Keratinocyte (primary cell): ENCODE results near the gene RPL29. TPM values are rescaled to one million over a fixed set of nuclear protein-coding genes. Genes with fewer than 3 reads are reported as not detected.

ENCODE experiments used
- DNase-seq: peaks from one replicate; pipeline ENCODE4 v3.0.0-alpha.2; 2011; ENCODE audit warnings: low read depth, missing footprints, low spot score
- FAIRE-seq: peaks from 2 replicates; lab custom pipeline; 2011; peaks lifted over from hg19 to GRCh38; lab: Jason Lieb, UNC
- H2AFZ ChIP-seq: 2 replicates; pipeline ENCODE4 v1.6.0; 2012; ENCODE audit warnings: low read length, control low read depth, inconsistent platforms; ENCODE audit not compliant: control insufficient read depth
- H3K27ac ChIP-seq: 2 replicates; pipeline ENCODE4 v1.5.1; 2011; ENCODE audit warnings: low read length; ENCODE audit not compliant: control insufficient read depth, insufficient read depth
- H3K27me3 ChIP-seq: 3 replicates; pipeline ENCODE4 v1.6.0; 2011; ENCODE audit warnings: low read length; ENCODE audit not compliant: control insufficient read depth, insufficient read depth; ENCODE audit errors: extremely low read depth
- H3K36me3 ChIP-seq, 2 experiments: 2 replicates in 1 of 2; 3 replicates in 1 of 2; pipeline ENCODE4 v1.5.1; 2011; ENCODE audit warnings: low read length in 2 of 2, mild to moderate bottlenecking in 1 of 2; ENCODE audit not compliant: control insufficient read depth in 2 of 2, insufficient read depth in 2 of 2; ENCODE audit errors: extremely low read depth in 1 of 2
- H3K4me1 ChIP-seq: 3 replicates; pipeline ENCODE4 v1.5.1; 2011; ENCODE audit warnings: low read length; ENCODE audit not compliant: control insufficient read depth, insufficient read depth; ENCODE audit errors: extremely low read depth
- H3K4me2 ChIP-seq: 3 replicates; pipeline ENCODE4 v1.6.0; 2011; ENCODE audit warnings: low read depth, low read length; ENCODE audit not compliant: control insufficient read depth, insufficient read depth; ENCODE audit errors: extremely low read depth
- H3K4me3 ChIP-seq, 3 experiments: fragments of 200-600 bp in 1 of 3; sonication (generic) in 1 of 3; 2 replicates in 2 of 3; 3 replicates in 1 of 3; pipeline ENCODE4 v1.5.1; 2011 to 2016; ENCODE audit warnings: low read length in 3 of 3, mild to moderate bottlenecking in 3 of 3, control low read depth in 2 of 3, inconsistent platforms in 1 of 3, low read depth in 1 of 3, mixed read lengths in 1 of 3, mixed run types in 1 of 3, moderate library complexity in 1 of 3; ENCODE audit not compliant: control insufficient read depth in 2 of 3, insufficient read depth in 2 of 3; ENCODE audit errors: extremely low read depth in 1 of 3
- H3K79me2 ChIP-seq: 2 replicates; pipeline ENCODE4 v1.6.0; 2012; ENCODE audit warnings: low read length; ENCODE audit not compliant: control insufficient read depth, insufficient read depth
- H3K9ac ChIP-seq: 3 replicates; pipeline ENCODE4 v1.6.0; 2011; ENCODE audit warnings: low read length; ENCODE audit not compliant: control insufficient read depth, insufficient read depth; ENCODE audit errors: extremely low read depth
- H3K9me1 ChIP-seq: 3 replicates; pipeline ENCODE4 v1.6.0; 2011; ENCODE audit warnings: low read length; ENCODE audit not compliant: control insufficient read depth, insufficient read depth; ENCODE audit errors: extremely low read depth
- H3K9me3 ChIP-seq: 2 replicates; pipeline ENCODE4 v1.5.1; 2012; ENCODE audit warnings: low read depth, low read length; ENCODE audit not compliant: control insufficient read depth
- H4K20me1 ChIP-seq: 3 replicates; pipeline ENCODE4 v1.6.0; 2011; ENCODE audit warnings: low read length; ENCODE audit not compliant: control insufficient read depth, insufficient read depth; ENCODE audit errors: extremely low read depth
- EZH2 ChIP-seq: IDR thresholded peaks from one replicate; pipeline ENCODE4 v1.6.1; 2012; ENCODE audit warnings: inconsistent platforms, mild to moderate bottlenecking, low read length, moderate library complexity
- dilution Hi-C: fragments of 300-500 bp; cut with MboI; formaldehyde crosslinking; loops from one replicate; pipeline ENCODE4 v1.7.0; 2020; ENCODE audit warnings: low sequenced_read_pairs; ENCODE audit not compliant: extremely low pct_ligation_motif_present
- polyA plus RNA-seq, 5 experiments: library from polyadenylated mRNA; depleted of rRNA in 3 of 5; stranded (reverse) in 3 of 5; stranded (forward) in 1 of 5; unstranded in 1 of 5; fragments of >200 nt; gene quantifications; 1 replicate in 1 of 5; 2 replicates in 3 of 5; 3 replicates in 1 of 5; pipeline versions ENCODE4 v1.2.1 to v1.2.3, GENCODE V29; 2011 to 2012; ENCODE audit warnings: missing spikeins in 2 of 5, low read depth in 1 of 5, low replicate concordance in 1 of 5
- small RNA-seq, 3 experiments: library from RNA; depleted of rRNA; stranded (forward); fragments of <200 nt; gene quantifications; one replicate each; pipeline ENCODE3, GENCODE V24; 2012; ENCODE audit warnings: low read depth in 3 of 3, low replicate concordance in 1 of 3; ENCODE audit not compliant: insufficient read length in 3 of 3
- TF ChIP-seq, protein P1 (sequence below), 3 experiments: IDR thresholded peaks in 1 of 3; conservative IDR thresholded peaks in 1 of 3; optimal IDR thresholded peaks in 1 of 3; 2 replicates in 2 of 3; 3 replicates in 1 of 3; pipeline versions ENCODE3 to v1.5.1; 2011; ENCODE audit warnings: low read length in 3 of 3, mild to moderate bottlenecking in 3 of 3, moderate library complexity in 2 of 3, control low read depth in 1 of 3, inconsistent platforms in 1 of 3; ENCODE audit not compliant: insufficient read depth in 2 of 3; ENCODE audit errors: extremely low read depth in 1 of 3

The RPL29 gene
- polyA plus RNA-seq, 1 donor (not counting 4 experiments of a cell fraction or from before 2014, with no cell fraction given) = 1,648 TPM

GRCh38 chr3:51944451-51945021 is 51.2 kb downstream of the RPL29 start:
- DNase-seq = no peak
- dilution Hi-C loops = no loop called here

More at GRCh38 chr3:51944451-51945021, 51.2 kb downstream of the RPL29 start:
- Histone ChIP-seq H2AFZ (no peak overlapping the region), H3K36me3 (peaks cover 1 to 4% of the 10 kb centered on the region in 2 experiments), H3K79me2 (peaks cover 21% of the 10 kb centered on the region), H3K27ac (no peak overlapping the region), H4K20me1 (no peaks in the 10 kb centered on the region), H3K27me3 (no peaks in the 10 kb centered on the region), H3K4me3 (no peak overlapping the region), H3K9me1 (peaks cover 2% of the 10 kb centered on the region), H3K4me2 (no peak overlapping the region), H3K4me1 (peaks cover 22% of the 10 kb centered on the region), H3K9me3 (no peaks in the 10 kb centered on the region), H3K9ac (no peak overlapping the region)
- FAIRE-seq = no peak
- TF ChIP-seq, protein P1, sequence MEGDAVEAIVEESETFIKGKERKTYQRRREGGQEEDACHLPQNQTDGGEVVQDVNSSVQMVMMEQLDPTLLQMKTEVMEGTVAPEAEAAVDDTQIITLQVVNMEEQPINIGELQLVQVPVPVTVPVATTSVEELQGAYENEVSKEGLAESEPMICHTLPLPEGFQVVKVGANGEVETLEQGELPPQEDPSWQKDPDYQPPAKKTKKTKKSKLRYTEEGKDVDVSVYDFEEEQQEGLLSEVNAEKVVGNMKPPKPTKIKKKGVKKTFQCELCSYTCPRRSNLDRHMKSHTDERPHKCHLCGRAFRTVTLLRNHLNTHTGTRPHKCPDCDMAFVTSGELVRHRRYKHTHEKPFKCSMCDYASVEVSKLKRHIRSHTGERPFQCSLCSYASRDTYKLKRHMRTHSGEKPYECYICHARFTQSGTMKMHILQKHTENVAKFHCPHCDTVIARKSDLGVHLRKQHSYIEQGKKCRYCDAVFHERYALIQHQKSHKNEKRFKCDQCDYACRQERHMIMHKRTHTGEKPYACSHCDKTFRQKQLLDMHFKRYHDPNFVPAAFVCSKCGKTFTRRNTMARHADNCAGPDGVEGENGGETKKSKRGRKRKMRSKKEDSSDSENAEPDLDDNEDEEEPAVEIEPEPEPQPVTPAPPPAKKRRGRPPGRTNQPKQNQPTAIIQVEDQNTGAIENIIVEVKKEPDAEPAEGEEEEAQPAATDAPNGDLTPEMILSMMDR (optimal IDR thresholded peaks at IDR 0.05 in 1 of 3, IDR thresholded peaks at IDR 0.05 in 1 of 3, conservative IDR thresholded peaks at IDR 0.05 in 1 of 3; ENCODE audit: extremely low read depth in 1 of 3, insufficient read depth in 2 of 3, low read length in 3 of 3) = no peak
- no peak for TF ChIP-seq EZH2

Small RNA genes within 50 kb of the gene (small RNA-seq; reads per million reads assigned to genes)
- 0 reads per million in 3 experiments for gene AC115284.1

Other genes starting within 250 kb of the RPL29 start
- not detected in 3 replicates for gene IQCF6, start 216.7 kb downstream of the RPL29 start, polyA plus RNA-seq
- gene IQCF2, start 134.3 kb downstream of the RPL29 start, polyA plus RNA-seq = not detected in 3 replicates
- gene IQCF5, start 120.3 kb downstream of the RPL29 start, polyA plus RNA-seq = not detected in 3 replicates
- gene IQCF1, start 92.5 kb downstream of the RPL29 start, polyA plus RNA-seq = 0.12 TPM in 1 of 3 replicates, not detected in the others
- 21.8 to 34.5 TPM (median 23.8 TPM) in 3 replicates for gene RRP9, start 54.0 kb downstream of the RPL29 start, polyA plus RNA-seq
- gene PARP3, start 53.5 kb downstream of the RPL29 start, polyA plus RNA-seq = 5.4 to 9.3 TPM (median 6.4 TPM) in 3 replicates
- not detected in 3 replicates for gene GPR62, start 40.5 kb downstream of the RPL29 start, polyA plus RNA-seq
- gene PCBP4, start 28.4 kb downstream of the RPL29 start, polyA plus RNA-seq = 25.2 to 48.7 TPM (median 35.0 TPM) in 3 replicates
- 32.8 to 57.2 TPM (median 34.7 TPM) in 3 replicates for gene ABHD14B, start 21.8 kb downstream of the RPL29 start, polyA plus RNA-seq
- 6.9 to 10.6 TPM (median 7.5 TPM) in 3 replicates for gene ABHD14A, start 20.8 kb downstream of the RPL29 start, polyA plus RNA-seq
- gene ACY1, start 12.4 kb downstream of the RPL29 start, polyA plus RNA-seq = 71.8 to 91.8 TPM (median 76.6 TPM) in 3 replicates
- 103 to 172 TPM (median 121 TPM) in 3 replicates for gene DUSP7, start 60.7 kb upstream of the RPL29 start, polyA plus RNA-seq
- gene POC1A, start 158.5 kb upstream of the RPL29 start, polyA plus RNA-seq = 7.2 to 11.5 TPM (median 11.3 TPM) in 3 replicates
- gene ALAS1, start 202.3 kb upstream of the RPL29 start, polyA plus RNA-seq = 54.6 to 109 TPM (median 74.1 TPM) in 3 replicates
- gene TLR9, start 229.8 kb upstream of the RPL29 start, polyA plus RNA-seq = not detected in 3 replicates
- 70.4 to 113 TPM (median 77.0 TPM) in 3 replicates for gene TWF2, start 243.3 kb upstream of the RPL29 start, polyA plus RNA-seq
- 6.4 to 8.0 TPM (median 6.5 TPM) in 3 replicates for gene PPM1M, start 249.9 kb upstream of the RPL29 start, polyA plus RNA-seq